Dendritic cell treated with granulocyte-macrophage colony-stimulating factor and Interleukin-4, amounts not matched to agents 40 ng/mL and 50 ng/mL, for 4 days (primary cell): ENCODE measurements around the gene INPP5J.

ENCODE experiments used
- H3K27ac Mint-ChIP-seq: one replicate; pipeline ENCODE4 v1.8.0; 2022; ENCODE audit warnings: mild to moderate bottlenecking, mixed read lengths
- H3K27me3 Mint-ChIP-seq: one replicate; pipeline ENCODE4 v1.8.0; 2022; ENCODE audit warnings: mild to moderate bottlenecking, mixed read lengths
- H3K36me3 Mint-ChIP-seq: one replicate; pipeline ENCODE4 v1.8.0; 2022; ENCODE audit warnings: low read depth, mixed read lengths
- H3K4me1 Mint-ChIP-seq: one replicate; pipeline ENCODE4 v1.8.0; 2022; ENCODE audit warnings: low read depth, mixed read lengths
- H3K4me3 Mint-ChIP-seq: one replicate; pipeline ENCODE4 v1.8.0; 2022; ENCODE audit warnings: mild to moderate bottlenecking, moderate library complexity, mixed read lengths
- H3K9me3 Mint-ChIP-seq: one replicate; pipeline ENCODE4 v1.8.0; 2022; ENCODE audit warnings: mixed read lengths
- intact Hi-C: fragments of 100-400 bp; cut with micrococcal nuclease; formaldehyde crosslinking; loops from one replicate; pipeline ENCODE4 v1.15.0; 2022

Gene INPP5J

GRCh38 chr22:31134688-31135087 lies 11.9 kb downstream of the INPP5J start:
- H3K9me3 Mint-ChIP-seq, result no peaks in the 10 kb centered on the region
- H3K4me3 Mint-ChIP-seq, result no peak overlapping the region
- H3K4me1 Mint-ChIP-seq, result no peaks in the 10 kb centered on the region
- no peak overlapping the region for H3K27ac Mint-ChIP-seq
- no peaks in the 10 kb centered on the region for H3K36me3 Mint-ChIP-seq
- H3K27me3 Mint-ChIP-seq, result peaks cover under 1% of the 10 kb centered on the region
- intact Hi-C loops, result no loop called here

GRCh38 chr22:31135706-31136105 lies 12.9 kb downstream of the INPP5J start:
- H3K27me3 Mint-ChIP-seq, result peaks cover 8% of the 10 kb centered on the region
- intact Hi-C loops, result no loop called here

GRCh38 chr22:31136155-31136554 lies 13.4 kb downstream of the INPP5J start:
- Mint-ChIP-seq H3K36me3 (no peaks in the 10 kb centered on the region), H3K9me3 (no peaks in the 10 kb centered on the region), H3K27ac (no peak overlapping the region), H3K27me3 (peaks cover 8% of the 10 kb centered on the region), H3K4me3 (no peak overlapping the region), H3K4me1 (no peaks in the 10 kb centered on the region)
- intact Hi-C loops, result no loop called here

More at GRCh38 chr22:31135706-31136105, 12.9 kb downstream of the INPP5J start:
- Mint-ChIP-seq H3K4me1 (no peaks in the 10 kb centered on the region), H3K27ac (no peak overlapping the region), H3K36me3 (no peaks in the 10 kb centered on the region), H3K4me3 (no peak overlapping the region), H3K9me3 (no peaks in the 10 kb centered on the region)

DNA sequence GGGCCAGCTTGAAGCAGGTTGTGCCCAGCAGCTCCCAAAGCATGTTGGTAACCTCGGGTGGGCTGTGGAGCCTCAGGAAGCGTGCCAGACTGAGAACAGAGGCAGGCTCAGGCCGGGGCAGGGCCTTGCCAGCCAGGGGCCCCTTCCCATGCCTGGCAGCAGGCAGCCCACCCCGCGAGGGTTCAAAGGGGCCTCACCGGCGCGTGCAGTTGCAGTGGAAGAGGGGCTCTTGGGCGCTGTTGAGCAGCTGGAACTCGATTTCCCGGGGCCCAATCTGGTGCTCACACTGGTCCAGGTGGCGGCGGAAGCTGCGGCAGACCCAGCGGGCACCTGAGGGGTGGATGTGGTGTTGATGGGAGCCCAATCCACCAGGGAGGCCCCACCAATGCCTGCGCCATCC lies 13.9 kb downstream of the INPP5J start:
- Mint-ChIP-seq H3K27ac (no peak overlapping the region), H3K4me3 (no peak overlapping the region), H3K9me3 (no peaks in the 10 kb centered on the region), H3K27me3 (peaks cover 8% of the 10 kb centered on the region), H3K4me1 (no peaks in the 10 kb centered on the region), H3K36me3 (no peaks in the 10 kb centered on the region)
- intact Hi-C loops, result no loop called here

DNA sequence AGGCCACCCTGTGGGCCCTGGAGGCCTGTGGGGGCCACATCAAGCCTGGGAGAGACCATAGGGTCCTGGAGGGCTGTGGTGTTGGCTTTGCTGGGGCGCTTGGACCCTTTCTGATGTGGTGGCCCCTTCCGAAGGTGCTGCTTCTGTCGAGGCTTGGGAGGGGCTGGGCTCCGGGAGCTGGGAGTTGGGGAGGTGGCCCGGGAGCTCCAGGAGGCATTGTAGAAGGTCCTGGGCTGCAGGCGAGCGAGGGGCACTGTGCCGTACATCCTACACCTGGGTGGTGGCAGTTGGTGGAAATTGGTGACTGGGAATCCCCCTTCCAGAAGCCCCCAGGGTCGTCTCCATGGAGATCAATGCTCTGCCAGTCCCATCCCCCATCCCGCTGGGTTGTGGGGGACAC lies 15.0 kb downstream of the INPP5J start:
- peaks cover 8% of the 10 kb centered on the region for H3K27me3 Mint-ChIP-seq
- H3K4me3 Mint-ChIP-seq, result no peak overlapping the region

DNA sequence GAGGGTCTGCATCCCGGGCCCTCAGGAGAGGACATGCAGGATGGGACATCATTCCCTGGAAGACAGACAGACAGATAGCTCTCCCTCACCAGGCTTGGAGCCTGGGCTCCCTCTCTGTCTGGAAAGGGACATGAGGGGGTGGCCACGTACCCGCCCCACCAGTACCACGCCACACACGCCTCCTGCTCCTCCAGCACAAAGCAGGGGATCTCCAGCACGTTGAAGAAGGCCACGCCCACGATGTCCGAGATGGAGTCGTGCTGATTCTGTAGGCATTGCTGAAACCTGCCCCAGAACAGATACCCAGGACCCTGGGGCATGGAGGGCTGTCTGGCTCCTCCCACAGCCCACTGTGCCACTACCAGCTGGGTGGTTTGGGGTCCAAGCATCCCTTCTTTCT lies 15.4 kb downstream of the INPP5J start:
- no peak overlapping the region for H3K4me3 Mint-ChIP-seq
- H3K9me3 Mint-ChIP-seq, result no peaks in the 10 kb centered on the region
- no peaks in the 10 kb centered on the region for H3K4me1 Mint-ChIP-seq
- peaks cover 8% of the 10 kb centered on the region for H3K27me3 Mint-ChIP-seq
- H3K27ac Mint-ChIP-seq, result no peak overlapping the region
- H3K36me3 Mint-ChIP-seq, result no peaks in the 10 kb centered on the region
- intact Hi-C loops, result no loop called here

More for the DNA sequence above, 15.0 kb downstream of the INPP5J start:
- no peak overlapping the region for H3K27ac Mint-ChIP-seq
- H3K36me3 Mint-ChIP-seq, result no peaks in the 10 kb centered on the region
- intact Hi-C loops, result no loop called here
- H3K9me3 Mint-ChIP-seq, result no peaks in the 10 kb centered on the region
- H3K4me1 Mint-ChIP-seq, result no peaks in the 10 kb centered on the region

- Mint-ChIP-seq H3K27me3 (peaks cover 8% of the 10 kb centered on the region), H3K4me1 (no peaks in the 10 kb centered on the region), H3K27ac (no peak overlapping the region), H3K9me3 (no peaks in the 10 kb centered on the region), H3K36me3 (no peaks in the 10 kb centered on the region), H3K4me3 (no peak overlapping the region)
- intact Hi-C loops, result no loop called here
Measured at GRCh38 chr22:31139066-31139465, 16.3 kb downstream of the INPP5J start.

DNA sequence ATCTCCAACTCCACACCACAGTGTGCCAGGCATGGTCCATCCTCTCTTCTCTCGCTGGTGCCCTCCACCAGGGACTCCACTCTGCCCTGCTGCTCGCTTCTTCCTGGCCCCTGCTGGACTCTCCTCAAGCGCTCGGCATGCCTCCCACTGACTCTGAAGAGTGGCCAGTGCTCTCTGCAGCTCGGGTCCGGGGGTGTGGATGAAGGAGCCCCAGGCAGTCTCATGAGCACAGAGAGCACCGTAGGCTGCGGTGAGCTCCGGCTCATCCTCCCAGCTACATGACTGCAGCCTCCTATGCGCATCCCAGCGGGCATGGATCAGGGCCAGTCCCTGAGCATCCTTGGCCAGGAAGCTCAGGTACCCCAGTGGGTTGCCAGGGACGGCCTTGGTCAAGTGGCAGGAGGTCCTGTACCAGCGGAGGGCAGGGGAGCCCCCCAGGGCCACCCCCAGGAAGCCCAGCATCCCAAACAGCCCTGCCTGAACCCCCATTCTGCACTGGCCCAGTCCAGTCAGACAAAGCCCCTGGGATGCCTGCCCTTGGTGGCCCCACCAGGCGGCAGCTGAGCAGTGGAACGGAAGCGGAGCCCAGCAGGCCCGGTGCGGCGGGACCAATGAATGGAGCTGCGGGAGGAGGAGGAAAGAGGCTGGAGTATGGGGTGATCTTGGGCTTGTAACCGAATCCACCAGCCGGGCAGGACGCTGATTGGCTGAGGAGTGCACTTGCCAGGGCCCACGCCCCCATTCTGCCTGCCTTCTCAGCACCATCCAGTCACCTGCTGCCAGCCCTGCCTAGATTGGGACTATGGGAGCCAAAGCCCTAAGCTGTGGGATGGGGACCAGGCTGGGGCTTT lies 17.3 kb downstream of the INPP5J start, which contains the start of gene PLA2G3:
PLA2G3 (minus strand) TSS at position 643 of the 851 bp plus-strand sequence; CDS start at position 489, 154 bp downstream.
- H3K36me3 Mint-ChIP-seq, result no peaks in the 10 kb centered on the region

DNA sequence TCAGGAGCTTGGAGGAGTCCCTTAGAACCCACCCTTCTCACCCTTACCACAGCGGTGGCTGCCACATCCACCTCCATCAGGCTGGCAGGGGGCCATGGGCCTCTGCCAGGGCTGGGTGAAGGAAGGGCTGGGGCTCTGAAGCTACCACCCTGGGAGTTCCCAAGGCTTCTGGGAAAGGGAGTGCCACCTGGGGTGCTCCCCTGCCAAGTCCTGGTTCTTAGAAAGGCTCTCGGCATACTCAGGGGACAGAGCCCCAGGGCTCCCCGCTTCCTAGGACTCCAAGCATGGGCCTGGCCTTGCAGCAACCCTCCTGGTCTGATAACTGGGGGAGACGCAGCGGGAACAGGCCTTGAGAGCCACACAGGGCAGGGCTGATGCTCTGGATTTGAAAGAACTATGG lies 18.0 kb downstream of the INPP5J start:
- no peaks in the 10 kb centered on the region for H3K9me3 Mint-ChIP-seq
- H3K4me1 Mint-ChIP-seq, result no peaks in the 10 kb centered on the region
- no peak overlapping the region for H3K4me3 Mint-ChIP-seq
- no peaks in the 10 kb centered on the region for H3K36me3 Mint-ChIP-seq
- intact Hi-C loops, result no loop called here
- H3K27me3 Mint-ChIP-seq, result peaks cover 9% of the 10 kb centered on the region
- no peak overlapping the region for H3K27ac Mint-ChIP-seq

More for the DNA sequence above, 17.3 kb downstream of the INPP5J start, which contains the start of gene PLA2G3:
- intact Hi-C loops, result no loop called here
- H3K9me3 Mint-ChIP-seq, result no peaks in the 10 kb centered on the region
- no peaks in the 10 kb centered on the region for H3K4me1 Mint-ChIP-seq
- no peak within 1 kb of the TSS for H3K4me3 Mint-ChIP-seq
- H3K27me3 Mint-ChIP-seq, result peaks cover 9% of the 10 kb centered on the region
- H3K27ac Mint-ChIP-seq, result no peak within 1 kb of the TSS

DNA sequence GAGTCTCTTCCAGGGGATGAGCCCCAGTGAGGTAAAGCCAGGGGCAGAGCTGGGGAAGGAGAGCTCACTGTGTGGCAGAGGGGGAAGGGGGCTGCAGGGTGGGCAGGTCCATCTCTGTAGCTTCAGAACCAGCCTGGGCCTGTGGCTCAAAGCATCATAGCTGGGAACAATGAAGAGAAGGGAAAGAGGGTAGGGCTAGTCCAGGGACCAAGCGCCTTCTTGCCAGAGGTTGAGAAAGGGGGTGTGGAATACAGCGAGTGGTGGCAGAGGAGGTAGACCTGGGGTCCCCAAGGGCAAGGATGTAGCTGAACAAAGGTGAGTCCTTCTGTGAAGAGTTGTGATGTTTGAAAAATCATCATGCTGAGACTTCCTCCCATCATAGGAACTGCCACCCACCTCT lies 18.8 kb downstream of the INPP5J start:
- peaks cover 9% of the 10 kb centered on the region for H3K27me3 Mint-ChIP-seq
- no peaks in the 10 kb centered on the region for H3K36me3 Mint-ChIP-seq
- no peaks in the 10 kb centered on the region for H3K9me3 Mint-ChIP-seq
- H3K4me3 Mint-ChIP-seq, result no peak overlapping the region
- intact Hi-C loops, result no loop called here
- no peak overlapping the region for H3K27ac Mint-ChIP-seq
- H3K4me1 Mint-ChIP-seq, result no peaks in the 10 kb centered on the region

GRCh38 chr22:31142285-31142684 lies 19.5 kb downstream of the INPP5J start:
- Mint-ChIP-seq H3K9me3 (peaks cover 4% of the 10 kb centered on the region), H3K27me3 (peaks cover 9% of the 10 kb centered on the region), H3K4me3 (no peak overlapping the region), H3K4me1 (no peaks in the 10 kb centered on the region), H3K27ac (no peak overlapping the region), H3K36me3 (no peaks in the 10 kb centered on the region)
- intact Hi-C loops, result no loop called here

- Mint-ChIP-seq H3K27me3 (peaks cover 9% of the 10 kb centered on the region), H3K4me1 (no peaks in the 10 kb centered on the region), H3K36me3 (no peaks in the 10 kb centered on the region), H3K27ac (no peak overlapping the region), H3K9me3 (peaks cover 10% of the 10 kb centered on the region), H3K4me3 (no peak overlapping the region)
- intact Hi-C loops, result no loop called here
Measured at GRCh38 chr22:31143038-31143437, 20.3 kb downstream of the INPP5J start.

DNA sequence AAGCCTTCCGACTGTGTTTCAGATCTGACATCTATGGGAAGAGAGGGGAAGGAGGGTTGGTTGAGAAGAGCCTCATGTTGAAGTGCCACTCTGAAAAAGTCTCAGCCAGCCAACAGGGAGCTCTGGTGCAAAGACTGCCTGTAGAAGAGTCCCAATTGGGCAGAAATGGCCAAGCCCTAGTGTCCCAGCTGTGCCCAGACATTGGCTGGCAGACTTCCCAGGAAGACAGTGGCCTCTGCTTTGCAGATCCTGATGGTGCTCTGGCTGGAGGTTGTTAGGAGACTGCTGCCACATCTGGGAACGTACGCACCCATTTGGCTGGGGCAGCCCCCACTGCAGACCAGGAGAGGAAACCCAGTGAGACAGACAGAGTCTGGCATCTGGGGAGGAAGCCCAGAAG lies 20.8 kb downstream of the INPP5J start:
- H3K27ac Mint-ChIP-seq, result no peak overlapping the region
- H3K27me3 Mint-ChIP-seq, result peaks cover 9% of the 10 kb centered on the region
- H3K4me1 Mint-ChIP-seq, result no peaks in the 10 kb centered on the region
- intact Hi-C loops, result no loop called here
- H3K4me3 Mint-ChIP-seq, result no peak overlapping the region
- H3K36me3 Mint-ChIP-seq, result no peaks in the 10 kb centered on the region
- peaks cover 10% of the 10 kb centered on the region for H3K9me3 Mint-ChIP-seq

- intact Hi-C loops, result no loop called here
- Mint-ChIP-seq H3K36me3 (no peaks in the 10 kb centered on the region), H3K4me1 (peaks cover 6% of the 10 kb centered on the region), H3K9me3 (peaks cover 10% of the 10 kb centered on the region), H3K27ac (no peak overlapping the region), H3K4me3 (no peak overlapping the region), H3K27me3 (peaks cover 9% of the 10 kb centered on the region)
Measured at GRCh38 chr22:31144223-31144622, 21.5 kb downstream of the INPP5J start.
